ENCODE measurements around the gene CLTC. TPM values are rescaled to one million over a fixed set of nuclear protein-coding genes. Genes with fewer than 3 reads are reported as not detected.

CLTC gene
- total RNA-seq, 1 donor from 2014 or later, result 298 TPM

GRCh38 chr17:59723041-59723440 lies 103.3 kb downstream of the CLTC start:
- DNase-seq (ENCODE audit: low spot score), result no peak

- no peak for DNase-seq (ENCODE audit: low spot score)
Observed at GRCh38 chr17:59723607-59724006, 103.9 kb downstream of the CLTC start.

GRCh38 chr17:59725691-59726090 lies 106.0 kb downstream of the CLTC start:
- DNase-seq (ENCODE audit: low spot score), result peak; percentile 12

GRCh38 chr17:59727817-59728533 lies 108.3 kb downstream of the CLTC start:
- no peak for DNase-seq (ENCODE audit: low spot score)

GRCh38 chr17:59730268-59730834 lies 110.7 kb downstream of the CLTC start:
- DNase-seq (ENCODE audit: low spot score), result no peak

GRCh38 chr17:59733697-59734096 lies 114.0 kb downstream of the CLTC start:
- DNase-seq (ENCODE audit: low spot score), result no peak

- DNase-seq (ENCODE audit: low spot score), result no peak
Observed at GRCh38 chr17:59734226-59734625, 114.5 kb downstream of the CLTC start.

GRCh38 chr17:59737324-59737723 lies 117.6 kb downstream of the CLTC start:
- no peak for DNase-seq (ENCODE audit: low spot score)

- DNase-seq (ENCODE audit: low spot score), result no peak
Observed at GRCh38 chr17:59743842-59744241, 124.1 kb downstream of the CLTC start.

GRCh38 chr17:59745040-59745439 lies 125.3 kb downstream of the CLTC start:
- DNase-seq (ENCODE audit: low spot score), result no peak

Other genes starting within 250 kb of the CLTC start
- 66.4 TPM for gene DHX40, start 54.3 kb upstream of the CLTC start, total RNA-seq (ENCODE audit: insufficient read depth, low replicate concordance)
- 7.9 TPM for gene PTRH2, start 87.5 kb downstream of the CLTC start, total RNA-seq (ENCODE audit: insufficient read depth, low replicate concordance)
- 401 TPM for gene VMP1, start 87.8 kb downstream of the CLTC start, total RNA-seq (ENCODE audit: insufficient read depth, low replicate concordance)